Measurements from ENCODE around the gene HELQ. TPM values are rescaled to one million over a fixed set of nuclear protein-coding genes. Genes with fewer than 3 reads are reported as not detected.

HELQ gene
- total RNA-seq, 4 donors from 2014 or later, result 2.6 to 19.1 (median 7.4) TPM

DNA sequence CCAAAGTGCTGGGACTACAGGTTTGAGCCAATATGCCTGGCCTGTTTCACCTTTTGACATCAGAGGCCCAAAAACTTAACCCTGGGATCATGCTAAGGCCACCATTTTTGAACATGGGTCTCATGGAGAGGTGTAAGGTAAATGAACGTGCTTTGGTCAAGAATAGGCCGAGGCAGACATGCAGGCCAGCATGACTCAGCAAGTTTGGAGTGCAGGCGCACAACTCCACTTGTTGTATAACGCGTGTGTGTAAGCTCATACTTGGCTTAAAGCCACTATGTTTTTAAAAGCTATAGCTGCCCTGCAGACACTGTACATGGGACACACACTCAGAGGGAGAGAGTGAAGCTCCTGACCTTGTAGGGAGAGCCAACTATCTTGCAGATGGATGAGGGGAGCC is 77.2 kb downstream of the HELQ start:
- WGBS, 2 donors (ENCODE audit: low coverage in 1 of 2), result 86 to 90% methylated on average over 2 to 5 of the region's 5 CpGs
- in situ Hi-C loops (cut with MboI; ENCODE audit: low pct_ligation_motif_present in 1 of 4, low pct_unique_long_range_greater_than_20kb in 1 of 4, low sequenced_read_pairs in 3 of 4) (no loop called here), intact Hi-C loops (cut with DNase I; ENCODE audit: low total_unique reads) (no loop called here)
- no peaks in the 10 kb centered on the region for H3K4me1 ChIP-seq
- H3K27ac ChIP-seq, result no peak overlapping the region
- H3K27me3 ChIP-seq, result no peaks in the 10 kb centered on the region
- H3K9me3 ChIP-seq, result no peaks in the 10 kb centered on the region
- no peak for DNase-seq
- TF ChIP-seq CTCF (IDR thresholded peaks at IDR 0.05) (no peak), POLR2A (IDR thresholded peaks at IDR 0.05) (no peak), EP300 (IDR thresholded peaks at IDR 0.05; ENCODE audit: low read depth) (no peak), POLR2AphosphoS5 (IDR thresholded peaks at IDR 0.05) (no peak)
- no peak overlapping the region for H3K4me3 ChIP-seq
- no peaks in the 10 kb centered on the region for H3K36me3 ChIP-seq

DNA sequence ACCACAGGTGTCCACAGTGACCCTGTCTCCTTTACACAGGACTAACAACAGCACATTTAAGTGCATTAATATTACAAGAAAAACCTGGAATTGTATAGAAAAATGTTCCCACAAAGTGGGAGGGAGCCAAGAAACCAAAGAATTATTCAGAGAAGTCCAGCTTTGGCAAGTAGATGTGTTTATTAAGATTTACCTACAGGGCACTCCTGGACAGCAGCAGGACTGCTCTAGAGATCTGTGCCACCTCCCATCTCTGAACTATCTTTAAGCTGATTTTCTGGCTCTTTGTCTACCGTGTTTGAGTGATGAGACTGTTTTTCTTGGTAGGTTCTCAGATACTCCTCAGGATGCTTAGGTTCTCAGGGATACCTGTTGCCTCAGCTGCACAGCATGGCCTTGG is 82.7 kb downstream of the HELQ start:
- Histone ChIP-seq H3K9me3 (no peaks in the 10 kb centered on the region), H3K4me1 (no peaks in the 10 kb centered on the region), H3K36me3 (no peaks in the 10 kb centered on the region), H3K27me3 (no peaks in the 10 kb centered on the region), H3K27ac (no peak overlapping the region), H3K4me3 (no peak overlapping the region)
- 68 to 100% methylated on average over 1 of the region's 1 CpG for WGBS, 2 donors (ENCODE audit: low coverage in 1 of 2)
- no peak for DNase-seq
- intact Hi-C loops (cut with DNase I; ENCODE audit: low total_unique reads), result no loop called here
- TF ChIP-seq POLR2AphosphoS5 (IDR thresholded peaks at IDR 0.05), result no peak
- no peak for TF ChIP-seq POLR2A (IDR thresholded peaks at IDR 0.05)
- no peak for TF ChIP-seq CTCF (IDR thresholded peaks at IDR 0.05)
- TF ChIP-seq EP300 (IDR thresholded peaks at IDR 0.05; ENCODE audit: low read depth), result no peak
- in situ Hi-C loops (cut with MboI; ENCODE audit: low pct_ligation_motif_present in 1 of 4, low pct_unique_long_range_greater_than_20kb in 1 of 4, low sequenced_read_pairs in 3 of 4), result no loop called here

DNA sequence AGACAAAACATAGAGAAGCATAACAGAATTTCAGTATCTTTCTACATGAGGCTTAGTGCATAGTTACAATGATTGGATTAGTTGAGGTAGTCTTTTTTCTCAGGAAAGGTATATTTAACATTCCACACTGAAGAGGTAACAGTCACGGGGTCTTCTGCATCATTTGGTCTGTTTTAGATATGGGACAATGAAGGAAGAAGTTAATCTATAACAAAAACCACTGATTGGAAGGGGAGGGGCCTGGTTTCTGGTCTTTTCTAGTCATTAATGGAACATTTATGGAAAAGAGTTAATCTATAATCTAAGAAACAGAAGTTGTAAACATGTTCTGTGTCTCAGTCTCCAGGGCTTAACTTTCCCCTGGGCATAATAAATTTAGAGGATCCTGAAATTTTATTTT is 83.7 kb downstream of the HELQ start:
- TF ChIP-seq POLR2A (IDR thresholded peaks at IDR 0.05) (no peak), CTCF (IDR thresholded peaks at IDR 0.05) (no peak), POLR2AphosphoS5 (IDR thresholded peaks at IDR 0.05) (no peak)
- 57 to 82% methylated on average over 1 of the region's 1 CpG for whole genome bisulfite sequencing, 2 donors (ENCODE audit: low coverage in 1 of 2)
- intact Hi-C loops (cut with DNase I; ENCODE audit: low total_unique reads), result no loop called here
- in situ Hi-C loops (cut with MboI; ENCODE audit: low pct_ligation_motif_present in 1 of 4, low pct_unique_long_range_greater_than_20kb in 1 of 4, low sequenced_read_pairs in 3 of 4), result no loop called here
- H3K36me3 ChIP-seq, result no peaks in the 10 kb centered on the region
- H3K27ac ChIP-seq, result no peak overlapping the region
- DNase-seq, result no peak
- H3K9me3 ChIP-seq, result no peaks in the 10 kb centered on the region
- H3K4me1 ChIP-seq, result no peaks in the 10 kb centered on the region
- H3K27me3 ChIP-seq, result no peaks in the 10 kb centered on the region
- H3K4me3 ChIP-seq, result no peak overlapping the region

DNA sequence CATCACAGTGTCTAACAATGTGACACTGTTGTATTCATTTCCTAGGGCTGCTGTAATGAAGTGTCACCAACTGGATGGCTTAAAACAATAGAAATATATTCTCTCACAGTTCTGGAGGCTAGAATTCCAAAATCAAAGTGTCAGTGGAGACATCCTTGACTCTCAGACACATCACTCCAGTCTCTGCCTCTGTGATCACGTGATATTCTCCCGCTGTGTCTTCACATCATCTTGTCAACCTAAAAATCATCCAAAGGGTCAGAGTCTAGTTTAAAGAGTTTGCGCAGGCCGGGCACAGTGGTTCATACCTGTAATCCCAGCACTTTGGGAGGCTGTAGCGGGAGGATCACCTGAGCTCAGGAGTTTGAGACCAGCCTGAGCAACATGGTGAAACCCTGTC is 84.4 kb downstream of the HELQ start:
- Histone ChIP-seq H3K9me3 (no peaks in the 10 kb centered on the region), H3K27me3 (no peaks in the 10 kb centered on the region), H3K4me3 (no peak overlapping the region), H3K4me1 (no peaks in the 10 kb centered on the region), H3K36me3 (no peaks in the 10 kb centered on the region), H3K27ac (no peak overlapping the region)
- WGBS, 2 donors (ENCODE audit: low coverage in 1 of 2), result 94% methylated on average over 5 of the region's 5 CpGs; no CpG with 5 or more reads in 1 of the 2 donors
- in situ Hi-C loops (cut with MboI; ENCODE audit: low pct_ligation_motif_present in 1 of 4, low pct_unique_long_range_greater_than_20kb in 1 of 4, low sequenced_read_pairs in 3 of 4) (no loop called here), intact Hi-C loops (cut with DNase I; ENCODE audit: low total_unique reads) (no loop called here)
- TF ChIP-seq CTCF (IDR thresholded peaks at IDR 0.05), result no peak
- no peak for TF ChIP-seq POLR2AphosphoS5 (IDR thresholded peaks at IDR 0.05)
- TF ChIP-seq EP300 (IDR thresholded peaks at IDR 0.05; ENCODE audit: low read depth), result no peak
- DNase-seq, result no peak
